Loucy (cell line): ENCODE results near the gene DOCK9.

Source experiments
- CTCF ChIP-seq: fragments of 200-600 bp; sonication (generic); conservative IDR thresholded peaks from 2 replicates; pipeline ENCODE4 v1.5.1; 2014; ENCODE audit warnings: mild to moderate bottlenecking, antibody characterized with exemption, low read length
- EZH2phosphoT487 ChIP-seq: fragments of 200-600 bp; IDR thresholded peaks from 2 replicates; pipeline ENCODE4 v1.6.1; 2018; ENCODE audit warnings: antibody characterized with exemption, mild to moderate bottlenecking, moderate library complexity, borderline replicate concordance

GRCh38 chr13:98822225-98822606 lies 155.6 kb downstream of the DOCK9 start:
- no peak for TF ChIP-seq CTCF
- no peak for TF ChIP-seq EZH2phosphoT487
